GM12872 (cell line): ENCODE results near the gene MLST8.

ENCODE experiments used
- TF ChIP-seq, protein P1 (sequence below): IDR thresholded peaks from 3 replicates; pipeline ENCODE4 v1.5.1; 2011; ENCODE audit warnings: low read depth, mild to moderate bottlenecking, low read length, moderate library complexity; ENCODE audit not compliant: insufficient read depth

The MLST8 gene

DNA sequence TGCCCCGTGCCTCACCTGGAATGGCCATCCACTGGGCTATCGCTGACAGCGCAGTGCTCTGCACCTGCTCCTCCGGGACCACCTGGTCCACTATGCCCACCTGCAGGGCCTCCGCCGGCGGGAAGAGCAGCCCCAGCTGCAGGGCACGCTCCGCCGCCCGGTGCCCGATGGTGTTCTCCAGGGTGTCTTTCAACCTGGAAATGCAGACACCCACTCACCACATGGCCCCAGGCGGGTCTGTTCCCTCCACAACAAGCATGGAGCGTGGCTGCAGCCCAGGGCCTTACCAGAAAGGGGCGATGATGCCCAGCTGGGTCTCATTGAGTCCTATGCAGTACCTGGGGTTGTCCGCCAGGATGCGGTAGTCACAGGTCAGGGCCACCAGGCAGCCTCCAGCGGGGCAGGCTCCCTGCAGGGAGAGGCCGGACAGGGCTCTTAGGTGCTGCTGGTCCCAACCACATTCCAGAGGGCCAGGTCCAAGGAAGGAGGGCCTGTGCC, 37.8 kb downstream of the MLST8 start:
- TF ChIP-seq, protein P1, sequence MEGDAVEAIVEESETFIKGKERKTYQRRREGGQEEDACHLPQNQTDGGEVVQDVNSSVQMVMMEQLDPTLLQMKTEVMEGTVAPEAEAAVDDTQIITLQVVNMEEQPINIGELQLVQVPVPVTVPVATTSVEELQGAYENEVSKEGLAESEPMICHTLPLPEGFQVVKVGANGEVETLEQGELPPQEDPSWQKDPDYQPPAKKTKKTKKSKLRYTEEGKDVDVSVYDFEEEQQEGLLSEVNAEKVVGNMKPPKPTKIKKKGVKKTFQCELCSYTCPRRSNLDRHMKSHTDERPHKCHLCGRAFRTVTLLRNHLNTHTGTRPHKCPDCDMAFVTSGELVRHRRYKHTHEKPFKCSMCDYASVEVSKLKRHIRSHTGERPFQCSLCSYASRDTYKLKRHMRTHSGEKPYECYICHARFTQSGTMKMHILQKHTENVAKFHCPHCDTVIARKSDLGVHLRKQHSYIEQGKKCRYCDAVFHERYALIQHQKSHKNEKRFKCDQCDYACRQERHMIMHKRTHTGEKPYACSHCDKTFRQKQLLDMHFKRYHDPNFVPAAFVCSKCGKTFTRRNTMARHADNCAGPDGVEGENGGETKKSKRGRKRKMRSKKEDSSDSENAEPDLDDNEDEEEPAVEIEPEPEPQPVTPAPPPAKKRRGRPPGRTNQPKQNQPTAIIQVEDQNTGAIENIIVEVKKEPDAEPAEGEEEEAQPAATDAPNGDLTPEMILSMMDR, result no peak

DNA sequence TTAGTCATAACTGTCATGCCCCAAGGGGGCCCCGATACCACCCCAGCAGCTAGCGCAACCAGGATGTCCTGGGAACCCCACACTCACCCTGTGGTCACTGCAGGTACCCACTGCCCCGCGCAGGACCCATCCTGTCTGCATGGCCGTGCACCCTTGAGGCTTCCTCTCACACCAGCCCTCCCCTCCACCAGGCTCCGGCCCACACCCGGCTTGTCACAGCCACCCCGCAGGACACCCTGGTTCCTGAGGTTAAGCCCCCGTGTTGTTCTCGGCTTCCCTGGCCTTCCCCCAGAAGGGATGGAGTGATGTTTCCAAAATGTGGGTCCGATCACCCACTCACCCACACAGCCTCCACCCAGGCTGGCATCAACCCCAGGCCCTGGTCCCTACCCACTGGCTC, 38.5 kb downstream of the MLST8 start:
- TF ChIP-seq, protein P1, result no peak

DNA sequence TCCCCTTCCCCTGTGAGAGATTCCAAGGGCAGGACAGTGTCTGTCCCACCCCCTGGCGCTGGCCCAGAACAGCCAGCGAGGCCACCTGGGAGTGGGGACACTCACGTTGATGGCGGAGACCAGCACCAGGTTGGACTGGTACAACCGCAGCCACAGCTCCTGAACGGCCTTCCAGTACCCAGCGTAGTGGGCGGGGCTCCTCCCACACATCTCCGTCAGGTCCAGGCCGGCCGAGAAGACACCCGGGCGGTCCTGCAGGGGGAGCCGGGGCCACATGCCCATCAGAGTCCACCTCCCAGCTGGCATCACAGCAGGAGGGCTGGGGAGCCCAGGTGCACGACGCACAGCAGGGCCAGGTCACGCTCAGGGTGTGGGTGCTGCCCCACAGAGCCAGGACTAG, 39.0 kb downstream of the MLST8 start:
- TF ChIP-seq, protein P1, result no peak

DNA sequence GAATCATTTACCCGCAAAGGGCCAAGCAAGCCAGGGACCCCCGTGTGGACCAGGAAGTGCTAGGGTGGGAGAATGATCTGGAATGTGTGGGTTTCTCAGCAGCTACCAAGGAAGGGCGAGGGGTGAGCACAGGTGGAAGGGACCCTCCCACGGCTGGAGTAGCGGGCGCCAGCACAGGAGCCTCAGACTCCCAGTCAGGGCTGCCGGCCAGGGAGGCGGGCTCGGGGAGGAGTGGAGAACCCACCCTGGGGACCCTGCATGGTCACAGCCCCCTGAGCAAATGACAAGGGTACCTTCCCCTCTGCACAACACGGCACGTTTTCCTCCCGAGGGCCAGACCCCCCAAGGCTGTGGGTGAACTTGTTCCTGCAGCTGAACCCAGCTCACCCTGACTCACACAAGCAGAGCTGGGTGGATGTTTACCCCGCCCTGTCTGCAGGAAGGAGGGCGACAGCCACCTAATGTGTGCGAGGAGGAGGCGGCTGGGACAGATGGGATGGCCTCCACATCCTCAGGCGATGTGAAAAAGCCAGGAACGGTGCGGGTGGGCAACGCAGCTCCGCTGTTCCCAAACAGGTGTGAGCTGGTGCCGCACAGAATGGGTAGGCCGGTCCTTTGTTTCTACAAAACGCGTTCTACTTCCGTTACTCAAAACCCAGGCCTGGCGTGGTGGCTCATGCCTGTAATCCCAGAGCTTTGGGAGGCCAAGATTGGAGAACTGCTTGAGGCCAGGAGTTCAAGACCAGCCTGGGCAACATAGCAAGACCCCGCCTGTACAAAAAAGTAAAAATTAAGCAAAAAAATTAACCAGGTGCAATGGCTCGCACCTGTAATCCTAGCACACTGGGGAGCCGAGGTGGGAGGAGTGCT, 39.9 kb downstream of the MLST8 start:
- TF ChIP-seq, protein P1, result no peak

DNA sequence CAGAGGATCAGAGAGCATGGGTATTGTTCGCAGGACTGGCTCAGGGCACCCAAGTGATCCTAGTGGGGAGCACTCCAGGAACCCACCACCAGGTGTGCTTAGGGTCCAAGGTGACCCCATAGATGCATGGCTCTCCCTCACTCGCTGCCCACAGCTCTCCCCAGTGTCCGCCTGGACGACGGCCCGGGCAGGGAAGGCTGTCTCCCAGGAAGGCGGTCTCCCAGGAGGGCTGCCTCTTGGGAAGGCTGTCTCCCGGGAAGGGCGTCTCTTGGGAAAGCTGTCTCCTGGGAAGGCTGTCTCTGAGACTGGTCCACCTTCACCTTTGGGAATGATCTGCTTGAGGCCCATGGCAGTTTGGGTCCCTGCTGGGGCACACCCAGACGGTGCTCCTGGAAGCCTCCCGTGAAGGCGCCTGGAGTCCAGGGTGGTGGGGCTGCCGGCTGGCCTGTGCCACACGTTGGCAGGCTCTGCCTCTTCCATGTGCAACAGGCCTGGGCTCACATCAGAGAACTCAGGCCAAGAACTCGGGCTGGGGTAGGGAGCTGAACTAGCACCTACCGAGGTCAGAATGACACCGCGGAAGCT, 41.1 kb downstream of the MLST8 start:
- TF ChIP-seq, protein P1, result no peak

DNA sequence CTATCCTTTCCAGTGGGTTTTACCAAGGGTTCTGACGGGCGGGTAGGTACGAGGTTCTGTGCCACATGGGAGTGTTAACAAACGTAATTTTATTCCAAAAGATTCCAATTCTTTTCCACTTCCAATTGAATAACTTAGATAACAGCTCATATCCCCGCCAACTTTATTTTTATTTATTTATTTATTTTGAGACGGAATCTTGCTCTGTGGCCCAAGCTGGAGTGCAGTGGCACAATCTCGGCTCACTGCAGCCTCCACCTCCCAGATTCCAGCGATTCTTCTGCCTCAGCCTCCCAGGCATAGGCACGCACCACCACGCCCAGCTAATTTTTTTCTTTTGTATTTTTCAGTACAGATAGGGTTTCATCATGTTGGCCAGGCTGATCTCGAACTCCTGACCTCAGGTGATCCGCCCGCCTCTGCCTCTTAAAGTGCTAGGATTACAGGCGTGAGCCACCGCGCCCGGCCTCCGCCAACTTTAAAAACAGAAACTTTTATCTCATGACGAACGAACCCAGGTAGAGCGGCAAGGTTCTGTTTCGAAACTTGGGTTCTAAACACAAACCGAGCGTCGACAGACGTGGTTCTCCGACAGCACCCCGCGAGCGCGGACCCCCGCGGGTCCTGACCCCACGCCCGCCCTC, 45.5 kb downstream of the MLST8 start:
- TF ChIP-seq, protein P1, result no peak

DNA sequence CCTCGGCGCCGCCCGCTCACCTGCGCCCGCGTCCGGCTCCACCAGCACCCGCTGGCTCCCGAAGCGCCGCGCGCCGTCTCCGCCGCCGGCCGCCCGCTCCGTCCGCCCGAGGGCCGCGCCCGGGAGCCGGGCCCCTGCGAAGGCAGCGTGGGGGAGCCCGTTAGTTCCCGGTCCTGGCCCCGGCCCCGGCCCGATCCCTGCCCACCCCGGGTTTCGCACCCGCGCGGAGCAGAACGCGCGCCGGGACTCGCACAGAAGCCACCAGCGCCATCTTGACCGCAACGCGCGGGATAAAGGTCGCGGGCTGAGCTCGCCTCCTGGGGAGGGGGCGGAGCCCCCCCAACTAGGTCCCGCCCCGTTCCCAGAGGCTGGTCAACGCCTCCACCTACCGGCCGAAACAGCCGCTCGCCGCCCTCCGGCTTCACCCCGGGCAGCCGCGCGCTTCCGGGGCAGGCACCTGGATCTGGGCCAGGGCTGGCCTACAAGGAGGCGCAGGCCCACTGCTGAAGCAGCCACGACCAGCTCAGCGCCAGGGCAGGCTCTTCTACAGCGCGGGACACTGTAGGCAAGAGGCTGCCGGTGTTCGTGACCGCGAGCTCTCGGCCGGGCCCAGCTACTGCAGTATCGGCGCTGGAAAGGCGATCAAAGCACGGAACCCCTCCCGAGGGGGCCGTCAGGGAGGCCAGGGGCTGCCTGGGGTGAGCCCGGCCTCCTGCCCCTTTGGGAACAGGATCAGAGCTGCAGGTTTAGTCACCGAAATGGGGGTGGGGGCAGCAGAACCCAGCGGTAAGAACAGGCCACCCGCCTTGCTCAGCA, 46.2 kb downstream of the MLST8 start, which contains the start of gene ECI1:
Gene ECI1 (minus strand): TSS at position 292 of the 816 bp plus-strand sequence. CDS start 21 bp downstream, at position 271.
- TF ChIP-seq, protein P1, result peak; percentile 60
